Esophagus squamous epithelium (tissue), 4 donors: ENCODE measurements around the gene CACNB4.

Experiments used
- CTCF ChIP-seq, 6 experiments: fragments of 450-650 bp in 4 of 6; fragments of 200-600 bp in 2 of 6; sonication (generic) in 2 of 6; IDR thresholded peaks; one replicate each; pipeline ENCODE4 v1.5.1; 2016 to 2019; ENCODE audit warnings: antibody characterized with exemption in 6 of 6, mild to moderate bottlenecking in 4 of 6, moderate library complexity in 4 of 6
- POLR2A ChIP-seq, 4 donors: fragments of 450-650 bp; IDR thresholded peaks; one replicate each; pipeline ENCODE4 v1.6.1; 2017; ENCODE audit warnings: antibody characterized with exemption in 4 of 4, mild to moderate bottlenecking in 4 of 4, moderate library complexity in 3 of 4

- TF ChIP-seq CTCF (IDR thresholded peaks at IDR 0.05) (no peak), POLR2A (IDR thresholded peaks at IDR 0.05) (no peak)
These were observed 292.9 kb downstream of the CACNB4 start for GRCh38 chr2:151805961-151806360.
